Nucleus accumbens (tissue), 56 donors: ENCODE results near the gene NELFE.
A peak's percentile ranks its signal among the peaks of the same experiment; 100 is the strongest.
"Not testable (repeated sequence)": the region's sequence is repeated elsewhere in the genome, so short reads cannot be mapped to it uniquely, and the experiment has no call there.

Experiments
- DNase-seq, 56 donors: peaks; one replicate each; lab custom pipeline; 2025; lab: John Stamatoyannopoulos, UW

Gene NELFE

DNA sequence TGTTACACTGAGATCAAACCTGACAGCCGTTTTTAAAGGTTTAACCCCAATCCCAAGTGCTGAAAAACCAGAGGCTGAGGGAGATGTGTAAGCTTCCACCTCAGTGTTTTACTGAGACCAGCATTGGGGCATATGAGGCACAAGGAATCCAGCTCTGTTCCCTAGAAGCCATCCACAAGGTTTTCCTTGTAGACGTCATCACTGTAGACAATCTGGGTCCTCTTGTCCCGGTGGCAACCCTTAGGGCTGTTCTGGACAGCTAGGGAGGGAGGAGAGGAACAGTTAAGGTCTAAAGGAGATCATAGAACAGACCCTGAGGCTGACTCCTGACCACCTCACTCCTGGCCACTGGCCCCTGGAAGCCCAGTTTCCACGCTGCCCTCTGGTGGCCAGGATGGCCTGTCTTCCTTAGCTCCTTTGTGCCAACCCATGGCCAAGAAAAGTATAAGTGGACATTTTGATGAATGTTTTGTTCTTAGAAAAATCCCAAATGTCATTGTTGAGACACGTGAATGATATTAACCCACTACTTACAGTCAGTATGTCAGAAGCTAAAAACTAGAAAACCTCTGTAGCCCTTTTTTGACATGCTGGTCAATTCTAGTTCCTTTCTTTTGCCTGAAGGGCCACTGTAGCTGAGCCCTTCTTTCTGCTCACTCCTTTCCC is 6.5 kb downstream of the NELFE start:
- peak in 24 of 56 donors; percentile 3 to 64 (median 12) for DNase-seq

DNA sequence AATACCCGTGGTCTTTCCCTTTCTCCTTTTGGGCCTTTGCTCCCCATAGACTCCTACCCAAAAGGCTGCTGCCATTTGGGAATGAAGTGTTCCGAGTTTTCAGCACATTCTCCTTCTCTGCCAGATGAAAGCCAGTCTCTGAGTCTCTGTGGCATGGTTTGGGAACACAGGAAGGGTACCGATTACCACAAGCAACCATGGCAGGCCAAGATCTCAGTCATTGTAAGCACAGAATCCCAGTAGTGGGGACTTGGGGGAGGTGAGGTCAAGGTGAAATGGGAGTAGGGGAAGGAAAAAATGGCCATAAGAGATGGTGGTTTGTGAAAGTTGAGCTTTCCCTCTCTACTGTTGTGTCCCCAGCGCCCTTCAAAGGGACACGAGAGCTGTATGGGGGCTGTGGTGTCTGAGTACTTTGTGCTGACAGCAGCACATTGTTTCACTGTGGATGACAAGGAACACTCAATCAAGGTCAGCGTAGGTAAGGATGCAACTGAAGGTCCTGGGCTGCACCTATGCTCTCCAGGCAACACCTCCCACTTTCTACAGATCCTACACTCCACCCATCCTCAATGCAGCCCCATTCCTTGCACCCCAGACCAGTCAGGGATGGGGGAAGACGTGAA is 8.7 kb downstream of the NELFE start:
- DNase-seq: no peak

DNA sequence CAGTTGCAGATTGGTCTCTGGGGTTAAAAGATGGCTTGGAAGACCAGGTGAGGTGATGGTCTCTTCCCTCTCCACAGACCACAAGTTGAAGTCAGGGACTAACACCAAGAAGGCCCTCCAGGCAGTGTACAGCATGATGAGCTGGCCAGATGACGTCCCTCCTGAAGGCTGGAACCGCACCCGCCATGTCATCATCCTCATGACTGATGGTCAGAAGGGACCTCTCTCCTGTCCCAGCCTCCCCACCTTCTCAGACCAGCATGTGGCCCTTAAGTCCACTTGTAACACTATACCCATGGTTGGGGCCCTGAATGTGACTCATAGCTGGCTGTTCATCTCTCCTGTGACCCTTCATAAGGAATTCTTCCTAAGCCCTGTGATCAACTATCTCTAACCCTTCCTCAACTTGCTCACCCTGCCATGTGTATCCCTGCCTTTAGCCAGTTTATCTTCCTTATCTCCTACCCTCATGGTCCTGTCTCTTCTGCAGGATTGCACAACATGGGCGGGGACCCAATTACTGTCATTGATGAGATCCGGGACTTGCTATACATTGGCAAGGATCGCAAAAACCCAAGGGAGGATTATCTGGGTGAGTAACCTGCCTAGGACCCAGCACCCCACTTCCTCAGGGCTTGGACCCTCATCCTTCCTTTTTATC is 9.9 kb downstream of the NELFE start:
- DNase-seq: no peak

DNA sequence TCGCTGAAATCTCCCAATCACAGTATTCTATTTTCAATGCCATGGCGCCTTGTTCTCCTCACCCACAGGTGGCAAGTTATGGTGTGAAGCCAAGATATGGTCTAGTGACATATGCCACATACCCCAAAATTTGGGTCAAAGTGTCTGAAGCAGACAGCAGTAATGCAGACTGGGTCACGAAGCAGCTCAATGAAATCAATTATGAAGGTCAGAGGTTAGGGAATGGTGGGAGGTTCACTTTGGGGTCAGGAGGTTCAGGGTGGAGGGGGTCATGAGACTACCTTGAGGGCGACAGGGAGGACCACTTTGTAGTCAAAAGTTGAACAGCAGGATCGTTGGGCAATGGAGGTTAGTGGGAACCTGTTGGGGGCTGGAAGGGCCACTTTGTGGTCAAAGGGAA is 10.5 kb downstream of the NELFE start:
- DNase-seq: no peak

DNA sequence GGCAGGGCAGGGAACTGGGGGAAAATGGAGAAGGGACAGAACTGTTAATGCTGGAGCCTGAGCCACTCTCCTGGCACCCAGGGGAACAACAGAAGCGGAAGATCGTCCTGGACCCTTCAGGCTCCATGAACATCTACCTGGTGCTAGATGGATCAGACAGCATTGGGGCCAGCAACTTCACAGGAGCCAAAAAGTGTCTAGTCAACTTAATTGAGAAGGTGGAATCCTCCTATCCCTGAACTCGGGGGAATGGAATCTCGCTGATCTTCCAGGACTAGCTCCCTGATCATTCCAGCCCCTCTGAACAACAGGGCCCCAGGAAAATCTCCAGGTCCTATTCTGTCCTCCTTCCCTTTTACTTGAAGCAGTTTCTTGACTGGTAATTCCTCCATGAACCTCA is 10.9 kb downstream of the NELFE start:
- DNase-seq: no peak

DNA sequence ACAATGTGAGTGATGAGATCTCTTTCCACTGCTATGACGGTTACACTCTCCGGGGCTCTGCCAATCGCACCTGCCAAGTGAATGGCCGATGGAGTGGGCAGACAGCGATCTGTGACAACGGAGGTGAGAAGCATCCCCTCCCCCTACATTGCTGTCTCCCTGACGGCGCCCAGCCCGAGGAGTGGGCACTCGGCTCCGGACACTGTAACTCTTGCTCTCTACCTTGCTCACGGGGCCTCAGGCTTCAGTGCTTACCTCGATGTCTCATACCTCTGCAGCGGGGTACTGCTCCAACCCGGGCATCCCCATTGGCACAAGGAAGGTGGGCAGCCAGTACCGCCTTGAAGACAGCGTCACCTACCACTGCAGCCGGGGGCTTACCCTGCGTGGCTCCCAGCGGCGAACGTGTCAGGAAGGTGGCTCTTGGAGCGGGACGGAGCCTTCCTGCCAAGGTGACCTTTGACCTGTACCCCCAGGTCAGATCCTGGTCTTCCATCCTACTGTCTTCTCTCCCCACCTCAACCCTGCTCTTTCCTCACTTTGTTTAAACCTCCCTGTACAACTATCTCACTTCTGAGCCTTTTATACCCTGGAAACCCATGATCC is 11.6 kb downstream of the NELFE start:
- DNase-seq: no peak

DNA sequence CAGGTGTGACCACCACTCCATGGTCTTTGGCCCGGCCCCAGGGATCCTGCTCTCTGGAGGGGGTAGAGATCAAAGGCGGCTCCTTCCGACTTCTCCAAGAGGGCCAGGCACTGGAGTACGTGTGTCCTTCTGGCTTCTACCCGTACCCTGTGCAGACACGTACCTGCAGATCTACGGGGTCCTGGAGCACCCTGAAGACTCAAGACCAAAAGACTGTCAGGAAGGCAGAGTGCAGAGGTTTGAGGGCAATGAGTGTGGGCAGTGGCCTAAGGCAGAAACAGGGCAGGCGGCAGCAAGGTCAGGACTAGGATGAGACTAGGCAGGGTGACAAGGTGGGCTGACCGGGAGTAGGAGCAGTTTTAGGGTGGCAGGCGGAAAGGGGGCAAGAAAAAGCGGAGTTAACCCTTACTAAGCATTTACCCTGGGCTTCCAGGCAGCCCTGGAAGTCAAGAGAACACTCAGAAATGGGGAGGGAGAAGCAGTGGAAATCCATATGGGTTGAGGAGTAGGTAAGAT is 12.3 kb downstream of the NELFE start:
- DNase-seq: no peak

DNA sequence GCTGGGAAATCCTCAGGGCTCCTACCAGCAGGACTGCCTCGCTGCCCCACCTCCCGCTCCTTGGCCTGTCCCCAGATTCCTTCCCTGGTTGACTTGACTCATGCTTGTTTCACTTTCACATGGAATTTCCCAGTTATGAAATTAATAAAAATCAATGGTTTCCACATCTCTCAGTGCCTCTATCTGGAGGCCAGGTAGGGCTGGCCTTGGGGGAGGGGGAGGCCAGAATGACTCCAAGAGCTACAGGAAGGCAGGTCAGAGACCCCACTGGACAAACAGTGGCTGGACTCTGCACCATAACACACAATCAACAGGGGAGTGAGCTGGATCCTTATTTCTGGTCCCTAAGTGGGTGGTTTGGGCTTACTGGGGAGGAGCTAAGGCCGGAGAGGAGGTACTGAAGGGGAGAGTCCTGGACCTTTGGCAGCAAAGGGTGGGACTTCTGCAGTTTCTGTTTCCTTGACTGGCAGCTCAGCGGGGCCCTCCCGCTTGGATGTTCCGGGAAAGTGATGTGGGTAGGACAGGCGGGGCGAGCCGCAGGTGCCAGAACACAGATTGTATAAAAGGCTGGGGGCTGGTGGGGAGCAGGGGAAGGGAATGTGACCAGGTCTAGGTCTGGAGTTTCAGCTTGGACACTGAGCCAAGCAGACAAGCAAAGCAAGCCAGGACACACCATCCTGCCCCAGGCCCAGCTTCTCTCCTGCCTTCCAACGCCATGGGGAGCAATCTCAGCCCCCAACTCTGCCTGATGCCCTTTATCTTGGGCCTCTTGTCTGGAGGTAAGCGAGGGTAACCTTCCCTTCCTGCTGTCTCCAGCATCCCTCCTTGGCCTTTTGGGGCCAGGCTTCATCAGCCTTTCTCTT is 13.0 kb downstream of the NELFE start, which contains the start of gene CFB:
Gene CFB, plus strand, starts transcription at position 589 of the 863 bp plus-strand sequence. Its CDS starts 127 bp downstream, at position 716.
- DNase-seq: peak in 2 of 56 donors; percentile 5 to 10

DNA sequence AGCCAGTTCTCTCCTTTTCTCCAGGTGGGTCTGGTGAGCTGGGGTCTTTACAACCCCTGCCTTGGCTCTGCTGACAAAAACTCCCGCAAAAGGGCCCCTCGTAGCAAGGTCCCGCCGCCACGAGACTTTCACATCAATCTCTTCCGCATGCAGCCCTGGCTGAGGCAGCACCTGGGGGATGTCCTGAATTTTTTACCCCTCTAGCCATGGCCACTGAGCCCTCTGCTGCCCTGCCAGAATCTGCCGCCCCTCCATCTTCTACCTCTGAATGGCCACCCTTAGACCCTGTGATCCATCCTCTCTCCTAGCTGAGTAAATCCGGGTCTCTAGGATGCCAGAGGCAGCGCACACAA is 13.6 kb downstream of the NELFE start:
- DNase-seq: no peak

DNA sequence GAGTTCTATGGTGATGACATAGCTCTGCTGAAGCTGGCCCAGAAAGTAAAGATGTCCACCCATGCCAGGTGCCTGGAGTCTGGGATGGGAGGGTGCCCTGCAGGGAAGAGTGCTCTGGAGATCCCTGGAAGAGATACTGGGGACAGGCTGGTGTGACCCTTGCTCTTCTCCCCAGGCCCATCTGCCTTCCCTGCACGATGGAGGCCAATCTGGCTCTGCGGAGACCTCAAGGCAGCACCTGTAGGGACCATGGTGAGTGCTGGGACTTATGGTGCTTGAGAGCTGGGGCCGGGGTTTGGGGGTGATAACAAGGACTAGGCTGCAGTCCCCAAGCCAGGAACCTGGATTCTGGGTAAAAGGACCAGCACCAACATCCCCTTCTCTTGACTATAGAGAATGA is 15.0 kb downstream of the NELFE start:
- no peak for DNase-seq

DNA sequence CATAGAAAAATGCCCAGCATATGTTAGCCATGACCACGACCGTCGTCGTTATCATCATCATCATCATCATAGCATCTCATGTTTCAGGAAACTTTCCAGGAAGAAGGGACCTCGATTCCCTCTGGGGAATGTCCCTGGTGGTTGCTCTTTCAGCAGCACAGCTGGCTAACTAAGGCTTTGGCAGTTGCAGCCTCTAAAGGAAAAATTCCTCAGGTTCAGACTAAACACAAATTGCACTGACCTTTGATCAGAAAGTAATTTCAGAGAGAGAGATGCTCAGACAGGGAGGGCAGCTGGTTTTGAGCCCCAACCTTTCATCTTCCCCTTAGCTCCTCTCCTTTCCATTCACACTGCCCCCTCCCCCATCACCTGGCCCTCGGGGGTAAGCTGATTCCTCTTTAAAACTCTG is 18.5 kb downstream of the NELFE start:
- no peak for DNase-seq

DNA sequence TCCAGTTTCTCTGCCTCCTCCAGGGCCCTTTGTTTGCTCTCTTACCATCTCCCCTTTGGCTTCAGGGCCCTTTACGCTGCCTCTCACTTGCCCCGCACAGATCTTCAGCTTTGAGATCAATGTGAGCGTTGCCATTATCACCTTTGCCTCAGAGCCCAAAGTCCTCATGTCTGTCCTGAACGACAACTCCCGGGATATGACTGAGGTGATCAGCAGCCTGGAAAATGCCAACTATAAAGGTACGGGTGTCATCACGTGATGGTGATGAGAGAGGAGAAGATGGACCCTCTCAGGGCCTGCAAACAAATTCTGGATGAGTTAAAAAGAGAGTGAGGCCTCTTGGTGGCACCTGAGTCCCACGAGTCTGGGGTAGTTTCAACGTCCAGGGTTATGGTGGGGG is 22.9 kb downstream of the NELFE start:
- no peak for DNase-seq

DNA sequence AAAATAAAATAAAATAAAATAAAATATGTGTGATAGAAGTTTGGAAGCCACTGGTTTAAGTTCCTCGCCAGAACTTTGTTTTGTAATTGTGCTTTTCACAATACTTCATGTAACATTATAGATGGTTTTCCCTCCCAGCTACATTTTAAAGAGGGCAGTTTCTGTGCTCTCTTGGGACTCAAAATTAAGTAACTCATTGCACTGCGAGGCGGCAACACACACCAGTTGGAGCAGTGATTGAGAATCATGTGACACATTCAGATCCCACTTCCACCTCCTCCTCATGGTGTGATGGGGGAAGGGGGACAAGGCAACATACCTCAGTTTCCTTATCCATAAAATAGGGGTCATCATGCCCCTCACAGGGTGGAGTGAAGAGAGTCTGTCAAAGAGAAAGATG is 23.8 kb downstream of the NELFE start:
- no peak for DNase-seq

DNA sequence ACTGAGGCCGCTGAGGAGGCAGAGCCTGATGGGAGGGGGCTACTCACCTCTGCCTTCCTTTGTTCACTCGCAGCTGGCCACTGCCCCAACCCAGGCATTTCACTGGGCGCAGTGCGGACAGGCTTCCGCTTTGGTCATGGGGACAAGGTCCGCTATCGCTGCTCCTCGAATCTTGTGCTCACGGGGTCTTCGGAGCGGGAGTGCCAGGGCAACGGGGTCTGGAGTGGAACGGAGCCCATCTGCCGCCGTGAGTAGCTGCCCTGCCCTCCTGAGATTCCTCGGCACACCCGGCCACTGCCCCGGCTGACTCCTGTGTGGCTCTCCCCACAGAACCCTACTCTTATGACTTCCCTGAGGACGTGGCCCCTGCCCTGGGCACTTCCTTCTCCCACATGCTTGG is 25.2 kb downstream of the NELFE start:
- DNase-seq: no peak

DNA sequence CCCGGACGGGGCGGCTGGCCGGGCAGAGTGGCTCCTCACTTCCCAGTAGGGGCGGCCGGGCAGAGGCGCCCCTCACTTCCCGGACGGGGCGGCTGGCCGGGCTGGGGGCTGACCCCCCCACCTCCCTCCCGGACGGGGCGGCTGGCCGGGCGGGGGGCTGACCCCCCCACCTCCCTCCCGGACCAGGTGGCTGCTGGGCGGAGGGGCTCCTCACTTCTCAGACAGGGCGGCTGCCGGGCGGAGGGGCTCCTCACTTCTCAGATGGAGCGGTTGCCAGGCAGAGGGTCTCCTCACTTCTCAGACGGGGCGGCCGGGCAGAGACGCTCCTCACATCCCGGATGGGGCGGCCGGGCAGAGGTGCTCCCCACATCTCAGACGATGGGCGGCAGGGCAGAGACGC is 26.6 kb downstream of the NELFE start:
- DNase-seq: not testable (repeated sequence)

DNA sequence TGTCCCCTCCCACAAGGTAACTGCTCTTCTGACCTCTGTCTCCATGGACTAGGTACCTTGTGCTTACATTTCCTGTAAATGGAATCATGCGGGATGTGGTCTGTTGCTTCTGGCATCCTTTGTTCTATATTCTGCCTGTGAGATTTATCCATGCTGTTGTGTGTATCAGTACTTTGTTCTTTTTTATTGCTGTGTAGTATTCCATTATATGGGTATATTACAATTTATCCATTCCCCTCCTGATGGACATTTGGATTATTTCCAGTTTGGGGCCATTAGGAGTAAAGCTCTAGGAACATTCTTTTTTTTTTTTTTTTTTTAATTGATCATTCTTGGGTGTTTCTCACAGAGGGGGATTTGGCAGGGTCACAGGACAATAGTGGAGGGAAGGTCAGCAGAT is 27.8 kb downstream of the NELFE start:
- no peak for DNase-seq

DNA sequence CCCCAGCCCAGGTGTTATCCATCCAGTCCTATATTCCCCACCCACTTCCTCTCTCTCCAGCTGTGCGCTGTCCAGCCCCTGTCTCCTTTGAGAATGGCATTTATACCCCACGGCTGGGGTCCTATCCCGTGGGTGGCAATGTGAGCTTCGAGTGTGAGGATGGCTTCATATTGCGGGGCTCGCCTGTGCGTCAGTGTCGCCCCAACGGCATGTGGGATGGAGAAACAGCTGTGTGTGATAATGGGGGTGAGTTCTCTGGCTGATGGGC is 30.2 kb downstream of the NELFE start:
- no peak for DNase-seq

DNA sequence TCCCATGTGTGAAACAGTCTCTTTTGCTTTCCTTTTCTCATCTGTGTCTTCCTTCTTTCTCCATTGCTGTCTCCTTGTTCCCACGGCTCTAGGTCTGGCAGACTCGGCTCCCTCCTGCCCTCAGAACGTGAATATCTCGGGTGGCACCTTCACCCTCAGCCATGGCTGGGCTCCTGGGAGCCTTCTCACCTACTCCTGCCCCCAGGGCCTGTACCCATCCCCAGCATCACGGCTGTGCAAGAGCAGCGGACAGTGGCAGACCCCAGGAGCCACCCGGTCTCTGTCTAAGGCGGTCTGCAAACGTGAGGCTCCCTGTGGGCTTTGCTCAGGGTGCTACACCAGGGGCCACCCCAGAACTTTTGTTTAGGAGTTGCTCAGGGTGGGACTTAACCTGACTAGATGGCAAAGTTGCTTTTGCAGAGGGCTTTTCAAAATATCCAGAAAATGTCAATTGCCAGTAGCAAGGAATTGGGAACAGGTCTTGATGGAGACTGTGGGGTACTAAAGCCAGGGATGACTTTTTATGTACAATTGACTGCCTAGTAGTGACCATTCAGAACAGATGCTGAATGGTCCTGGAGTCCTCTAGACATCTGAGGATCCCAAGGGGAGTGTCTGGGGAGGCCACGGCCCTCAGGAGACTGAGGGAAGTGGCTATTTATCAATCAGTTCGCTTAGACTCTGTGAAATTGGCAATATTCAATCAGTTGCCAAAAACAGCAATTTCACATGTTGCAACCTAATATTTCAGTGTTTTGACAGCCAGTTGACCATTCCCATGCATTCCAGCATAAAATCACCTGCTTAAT is 30.7 kb downstream of the NELFE start:
- no peak for DNase-seq

DNA sequence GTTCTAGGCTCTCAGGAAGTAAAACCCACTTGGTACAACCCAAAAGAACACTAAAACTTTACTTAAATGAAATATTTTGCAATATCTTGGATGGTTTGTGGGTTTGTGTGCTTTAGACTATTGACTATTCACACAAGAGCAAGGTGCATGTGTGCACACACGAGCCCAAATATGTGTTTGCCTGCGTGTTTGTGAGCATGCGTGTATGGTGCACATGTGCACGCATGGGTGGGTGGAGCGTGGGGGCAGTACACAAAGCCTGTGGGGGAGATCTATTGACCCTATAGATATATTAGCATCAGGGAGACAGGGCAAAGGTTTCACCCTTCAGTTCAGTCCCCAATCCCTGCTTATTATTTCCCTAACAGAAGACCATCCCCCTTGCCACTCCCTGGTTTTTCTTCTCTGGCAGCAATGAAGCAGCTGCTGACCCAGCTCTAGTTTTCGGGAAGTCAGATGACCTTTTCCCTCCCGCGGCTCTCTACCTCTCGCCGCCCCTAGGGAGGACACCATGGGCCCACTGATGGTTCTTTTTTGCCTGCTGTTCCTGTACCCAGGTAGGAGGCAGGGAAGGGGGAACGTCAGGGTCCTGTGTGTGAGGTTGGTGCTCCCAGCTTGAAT is 31.4 kb downstream of the NELFE start, which contains the start of gene C2:
Gene C2, plus strand, starts transcription at position 476 of the 621 bp plus-strand sequence. Its CDS starts 36 bp downstream, at position 512.
- DNase-seq: no peak
